K562 (cell line): Measurements from ENCODE around the gene COL15A1. TPM values are rescaled to one million over a fixed set of nuclear protein-coding genes. Genes with fewer than 3 reads are reported as not detected.

Source experiments
- ATAC-seq: fragments of 200-7000 bp; cut with Tn5 transposase; 3 replicates; pipeline ENCODE4 v1.9.1; 2020; ENCODE audit warnings: moderate library complexity
- BruUV-seq: library from RNA; stranded (reverse); fragments of 400-500 nt; replicated peaks from 2 replicates; lab custom pipeline; 2021; lab: Mats Ljungman, UMichigan
- CTCF ChIA-PET: fragments of 300-600 bp; formaldehyde crosslinking; extraction: SDS; loops from one replicate; lab custom pipeline; 2021; ENCODE audit warnings: low intra/inter-chr PET ratio; lab: Yijun Ruan, JAX
- POLR2A ChIA-PET: fragments of 300-600, 350-650 bp; sonication (Branson Sonifier 250); formaldehyde crosslinking; extraction: SDS; loops from one replicate; lab custom pipeline; 2021; ENCODE audit warnings: antibody characterized with exemption, inconsistent platforms; lab: Yijun Ruan, JAX
- DNase-seq, 4 experiments: peaks; one replicate each; pipeline versions ENCODE4 v3.0.0 to v3.0.0-alpha.2; 2011 to 2018; ENCODE audit warnings: low spot score in 3 of 4, mixed read lengths in 3 of 4; ENCODE audit errors: extremely low read depth in 1 of 4
- FAIRE-seq: peaks from 2 replicates; lab custom pipeline; 2011; peaks lifted over from hg19 to GRCh38; lab: Jason Lieb, UNC
- H2AFZ ChIP-seq: 2 replicates; pipeline ENCODE4 v1.6.0; 2011; ENCODE audit warnings: low read depth, low read length, control low read depth, inconsistent platforms
- H3K27ac ChIP-seq: fragments of 200-600 bp; 3 replicates; pipeline ENCODE4 v1.8.0; 2011; ENCODE audit warnings: low read depth, mild to moderate bottlenecking, control low read depth, inconsistent platforms, low read length, moderate library complexity, mixed read lengths; ENCODE audit errors: extremely low read depth
- H3K27me3 ChIP-seq, 2 experiments: fragments of 300-600 bp in 1 of 2; 2 replicates in 1 of 2; 3 replicates in 1 of 2; pipeline versions ENCODE4 v1.6.0 to v1.8.0; 2011; ENCODE audit warnings: inconsistent platforms in 2 of 2, low read length in 2 of 2, mild to moderate bottlenecking in 1 of 2, mixed read lengths in 1 of 2, moderate library complexity in 1 of 2; ENCODE audit not compliant: control insufficient read depth in 2 of 2, insufficient read depth in 2 of 2
- H3K36me3 ChIP-seq: fragments of 300-600 bp; 3 replicates; pipeline ENCODE4 v1.8.0; 2011; ENCODE audit warnings: mild to moderate bottlenecking, low read length, inconsistent platforms; ENCODE audit not compliant: control insufficient read depth, insufficient read depth
- H3K4me1 ChIP-seq, 2 experiments: fragments of 200-600 bp in 1 of 2; replicated peaks in 1 of 2; 2 replicates in 1 of 2; 3 replicates in 1 of 2; pipeline versions ENCODE4 v1.5.1 to v1.8.0; 2011; ENCODE audit warnings: inconsistent platforms in 2 of 2, low read length in 2 of 2, mild to moderate bottlenecking in 1 of 2, mixed read lengths in 1 of 2, moderate library complexity in 1 of 2; ENCODE audit not compliant: control insufficient read depth in 2 of 2, insufficient read depth in 2 of 2
- H3K4me2 ChIP-seq: 2 replicates; pipeline ENCODE4 v1.6.1; 2011; ENCODE audit warnings: low read length, control low read depth, inconsistent platforms, mixed read lengths; ENCODE audit not compliant: insufficient read depth
- H3K4me3 ChIP-seq: fragments of 200-600 bp; sonication (generic), shearing (Covaris generic); 2 replicates; pipeline ENCODE4 v1.5.1; 2016; ENCODE audit warnings: control low read depth, inconsistent platforms
- H3K79me2 ChIP-seq: fragments of 200-600 bp; 3 replicates; pipeline ENCODE4 v1.8.0; 2011; ENCODE audit warnings: low read length, inconsistent platforms; ENCODE audit not compliant: control insufficient read depth, insufficient read depth
- H3K9ac ChIP-seq, 2 experiments: 2 replicates each; pipeline versions ENCODE4 v1.6.0 to v1.6.1; 2011; ENCODE audit warnings: low read depth in 2 of 2, low read length in 2 of 2, control low read depth in 1 of 2, inconsistent platforms in 1 of 2, mild to moderate bottlenecking in 1 of 2, mixed read lengths in 1 of 2; ENCODE audit not compliant: insufficient read depth in 1 of 2
- H3K9me1 ChIP-seq: one replicate; pipeline ENCODE4 v1.6.0; 2011; ENCODE audit warnings: inconsistent platforms, mild to moderate bottlenecking, low read length, moderate library complexity; ENCODE audit not compliant: control insufficient read depth, insufficient read depth
- H3K9me3 ChIP-seq: replicated peaks from 2 replicates; pipeline ENCODE4 v1.5.1; 2011; ENCODE audit warnings: low read depth, low read length, inconsistent platforms; ENCODE audit not compliant: control insufficient read depth, insufficient read depth
- H4K20me1 ChIP-seq: replicated peaks from 2 replicates; pipeline ENCODE4 v1.6.1; 2011; ENCODE audit warnings: low read length, inconsistent platforms, mixed read lengths; ENCODE audit not compliant: control insufficient read depth, insufficient read depth
- CHD4 ChIP-seq: fragments of 200-600 bp; sonication (generic); IDR thresholded peaks from 3 replicates; pipeline ENCODE4 v1.6.1; 2012; ENCODE audit warnings: low read depth, mild to moderate bottlenecking, mixed read lengths, low read length, inconsistent platforms; ENCODE audit not compliant: insufficient read depth, insufficient replicate concordance, poor library complexity, severe bottlenecking
- CREB1 ChIP-seq, 2 experiments: sonication (generic) in 1 of 2; formaldehyde crosslinking in 1 of 2; IDR thresholded peaks; 2 replicates each; pipeline versions ENCODE4 v1.6.1 to v1.8.0; 2012 to 2022; ENCODE audit warnings: inconsistent platforms in 1 of 2, mild to moderate bottlenecking in 1 of 2, missing genetic modification reagents in 1 of 2, moderate library complexity in 1 of 2
- GABPB1 ChIP-seq: sonication (generic); formaldehyde crosslinking; IDR thresholded peaks from 2 replicates; pipeline ENCODE4 v1.8.0; 2022; ENCODE audit warnings: mild to moderate bottlenecking, missing genetic modification reagents
- HIVEP1 ChIP-seq: fragments of 250-450 bp; sonication (Bioruptor Pico); IDR thresholded peaks from 2 replicates; pipeline ENCODE4 v1.4.0; 2020; ENCODE audit warnings: mild to moderate bottlenecking
- IRF1 ChIP-seq: sonication (generic); formaldehyde crosslinking; IDR thresholded peaks from 2 replicates; pipeline ENCODE4 v1.8.0; 2022; ENCODE audit warnings: missing genetic modification reagents, mild to moderate bottlenecking, borderline replicate concordance
- MGA ChIP-seq: fragments of 450-650 bp; IDR thresholded peaks from 2 replicates; pipeline ENCODE4 v1.6.1; 2016; ENCODE audit warnings: mild to moderate bottlenecking, moderate library complexity
- ZNF239 ChIP-seq: fragments of 250-450 bp; sonication (Bioruptor Pico); IDR thresholded peaks from 2 replicates; pipeline ENCODE4 v1.4.0; 2020; ENCODE audit warnings: mild to moderate bottlenecking
- ZNF699 ChIP-seq: fragments of 250-450 bp; sonication (Bioruptor Pico); IDR thresholded peaks from 2 replicates; pipeline ENCODE4 v1.8.0; 2021; ENCODE audit warnings: mild to moderate bottlenecking, moderate library complexity; ENCODE audit not compliant: insufficient replicate concordance
- WGBS: fragments of 100-300 bp; shearing (Covaris generic); methylation state at CpG from one replicate; pipeline ENCODE4 v1.1.6; 2016; ENCODE audit warnings: low coverage, mixed read lengths; ENCODE audit not compliant: insufficient coverage; ENCODE audit errors: missing lambda C conversion rate; 5-methylcytosine and 5-hydroxymethylcytosine counted together
- in situ Hi-C: fragments of 300-500 bp; cut with MboI; formaldehyde crosslinking; loops from 4 replicates; pipeline ENCODE4 v1.15.0; 2018; ENCODE audit warnings: inconsistent platforms, mixed read lengths
- intact Hi-C: fragments of 100-400 bp; cut with micrococcal nuclease; formaldehyde crosslinking; loops from 2 replicates; pipeline ENCODE4 v1.14.2; 2022
- polyA plus RNA-seq, 8 experiments: library from polyadenylated mRNA; depleted of rRNA in 4 of 8; stranded (reverse) in 5 of 8; unstranded in 3 of 8; fragments of >200 nt; fragmentation: Nextera tagmentation in 2 of 8; fragmentation: Illumina TruSeq in 1 of 8; extraction: Ambion mirVana in 2 of 8; extraction: Trizol in 1 of 8; gene quantifications; 2 replicates each; pipeline versions ENCODE4 v1.2.1 to v1.2.3, GENCODE V29; 2011 to 2014; ENCODE audit warnings: inconsistent platforms in 1 of 8, missing spikeins in 1 of 8
- total RNA-seq, 7 experiments: library from RNA; depleted of rRNA in 6 of 7; stranded (reverse); fragments of >200 nt in 6 of 7; fragmentation: Illumina TruSeq in 2 of 7; extraction: Trizol in 2 of 7; gene quantifications; 2 replicates each; pipeline versions ENCODE4 v1.2.1 to v1.2.3, GENCODE V29; 2011 to 2021; ENCODE audit warnings: low replicate concordance in 1 of 7

The COL15A1 gene
- total and polyA plus RNA-seq, 9 of the 15 experiments (the other 6 are each of a cell fraction or from before 2014, with no cell fraction given), result 0.46 to 5.1 (median 2.6) TPM

- ChIA-PET POLR2A (interaction anchor here (0.5 to 1.4 kb wide), 4 partner anchors 14 to 907 kb away, joined by 3 to 4 read pairs (median 4); no protein-coding TSS in a partner anchor), CTCF (no interaction called here)
- no peaks in the 10 kb centered on the region for H3K27me3 ChIP-seq
- WGBS, result 59% methylated on average over 4 of the region's 4 CpGs
- H2AFZ ChIP-seq, result peak overlapping the region; percentile 42; the same call in 1 of the 2 replicates
- H3K9me1 ChIP-seq, result no peaks in the 10 kb centered on the region
- no peak overlapping the region for H3K27ac ChIP-seq
- H3K9ac ChIP-seq, result no peak overlapping the region
- intact Hi-C loops (loop anchor here (2.0 kb wide), 1 partner anchor 125 kb away; no protein-coding TSS in a partner anchor), in situ Hi-C loops (loop anchor here (10.0 kb wide), 1 partner anchor 119 kb away; no protein-coding TSS in a partner anchor)
- BruUV-seq, result no TSS peak
- DNase-seq (no peak), ATAC-seq (no peak), FAIRE-seq (no peak)
- H3K9me3 ChIP-seq, result no peaks in the 10 kb centered on the region
- H3K4me3 ChIP-seq, result no peak overlapping the region
- H3K79me2 ChIP-seq, result no peaks in the 10 kb centered on the region
- peaks cover 0 to 26% of the 10 kb centered on the region in 2 experiments; a peak in 4 of 5 replicates for H3K4me1 ChIP-seq
- H3K4me2 ChIP-seq, result no peak overlapping the region
- no peaks in the 10 kb centered on the region for H4K20me1 ChIP-seq
- no peaks in the 10 kb centered on the region for H3K36me3 ChIP-seq
- no peak for TF ChIP-seq ZNF699 (CRISPR knock-in tag)
- no peak for TF ChIP-seq CREB1 (IDR thresholded peaks at IDR 0.05)
- no peak for TF ChIP-seq CREB1 (CRISPR knock-in tag; IDR thresholded peaks at IDR 0.05)
- TF ChIP-seq HIVEP1 (CRISPR knock-in tag), result no peak
- no peak for TF ChIP-seq CHD4
- no peak for TF ChIP-seq MGA
- TF ChIP-seq ZNF239 (CRISPR knock-in tag), result no peak
- TF ChIP-seq IRF1 (CRISPR knock-in tag), result no peak
- no peak for TF ChIP-seq GABPB1 (CRISPR knock-in tag)
These were observed 72.2 kb downstream of the COL15A1 start for GRCh38 chr9:99015890-99016289.
